MM.1S (cell line): ENCODE data around the gene LDLRAD3.

Source experiments
- DNase-seq: peaks from one replicate; pipeline ENCODE4 v3.0.0-alpha.2; 2015
- H2AFZ ChIP-seq: fragments of 300-600 bp; sonication (generic); 2 replicates; pipeline ENCODE4 v1.6.0; 2016; ENCODE audit warnings: antibody characterized with exemption, low read length
- H3F3A ChIP-seq: fragments of 300-600 bp; sonication (generic); 2 replicates; pipeline ENCODE4 v1.6.1; 2016; ENCODE audit warnings: mild to moderate bottlenecking, antibody characterized with exemption, low read length, moderate library complexity, mixed read lengths; ENCODE audit not compliant: insufficient read depth
- H3K27ac ChIP-seq: fragments of 300-600 bp; sonication (generic); 2 replicates; pipeline ENCODE4 v1.5.1; 2016; ENCODE audit warnings: mild to moderate bottlenecking, low read length
- H3K27me3 ChIP-seq: fragments of 300-600 bp; sonication (generic); replicated peaks from 2 replicates; pipeline ENCODE4 v1.6.0; 2016; ENCODE audit warnings: low read length; ENCODE audit not compliant: insufficient read depth
- H3K36me3 ChIP-seq: fragments of 300-600 bp; sonication (generic); replicated peaks from 2 replicates; pipeline ENCODE4 v1.6.1; 2016; ENCODE audit warnings: mild to moderate bottlenecking, low read length, mixed read lengths; ENCODE audit not compliant: insufficient read depth
- H3K4me1 ChIP-seq: fragments of 300-600 bp; sonication (generic); 2 replicates; pipeline ENCODE4 v1.6.1; 2016; ENCODE audit warnings: low read length, mixed read lengths
- H3K4me2 ChIP-seq: fragments of 300-600 bp; sonication (generic); 2 replicates; pipeline ENCODE4 v1.6.0; 2016; ENCODE audit warnings: low read depth, low read length
- H3K4me3 ChIP-seq: fragments of 300-600 bp; sonication (generic); 2 replicates; pipeline ENCODE4 v1.5.1; 2016; ENCODE audit warnings: low read length, mixed read lengths
- H3K79me2 ChIP-seq: fragments of 300-600 bp; sonication (generic); 2 replicates; pipeline ENCODE4 v1.6.1; 2016; ENCODE audit warnings: mixed run types, low read length, mixed read lengths
- H3K9ac ChIP-seq: fragments of 300-600 bp; sonication (generic); 2 replicates; pipeline ENCODE4 v1.6.1; 2016; ENCODE audit warnings: low read length, mixed read lengths
- H3K9me2 ChIP-seq: fragments of 300-600 bp; sonication (generic); replicated peaks from 2 replicates; pipeline ENCODE4 v1.6.1; 2016; ENCODE audit warnings: mild to moderate bottlenecking, low read length, mixed read lengths; ENCODE audit not compliant: insufficient read depth
- H3K9me3 ChIP-seq: fragments of 300-600 bp; sonication (generic); replicated peaks from 2 replicates; pipeline ENCODE4 v1.6.1; 2016; ENCODE audit warnings: mild to moderate bottlenecking, low read length, mixed read lengths; ENCODE audit not compliant: insufficient read depth
- H4K20me1 ChIP-seq: fragments of 300-600 bp; sonication (generic); 2 replicates; pipeline ENCODE4 v1.6.1; 2016; ENCODE audit warnings: mild to moderate bottlenecking, low read length, moderate library complexity, mixed read lengths; ENCODE audit not compliant: insufficient read depth
- EZH2 ChIP-seq: fragments of 300-600 bp; sonication (generic); optimal IDR thresholded peaks from 2 replicates; pipeline ENCODE3; 2017; ENCODE audit warnings: low read depth, mild to moderate bottlenecking, antibody characterized with exemption, low read length, mixed read lengths
- EZH2phosphoT487 ChIP-seq: fragments of 300-600 bp; sonication (generic); IDR thresholded peaks from 2 replicates; pipeline ENCODE4 v1.6.1; 2018; ENCODE audit warnings: antibody characterized with exemption, low read length
- TF ChIP-seq, protein P1 (sequence below): fragments of 300-600 bp; sonication (generic); IDR thresholded peaks from 2 replicates; pipeline ENCODE4 v1.5.1; 2016; ENCODE audit warnings: antibody characterized with exemption, low read length, mixed read lengths

LDLRAD3 gene

DNA sequence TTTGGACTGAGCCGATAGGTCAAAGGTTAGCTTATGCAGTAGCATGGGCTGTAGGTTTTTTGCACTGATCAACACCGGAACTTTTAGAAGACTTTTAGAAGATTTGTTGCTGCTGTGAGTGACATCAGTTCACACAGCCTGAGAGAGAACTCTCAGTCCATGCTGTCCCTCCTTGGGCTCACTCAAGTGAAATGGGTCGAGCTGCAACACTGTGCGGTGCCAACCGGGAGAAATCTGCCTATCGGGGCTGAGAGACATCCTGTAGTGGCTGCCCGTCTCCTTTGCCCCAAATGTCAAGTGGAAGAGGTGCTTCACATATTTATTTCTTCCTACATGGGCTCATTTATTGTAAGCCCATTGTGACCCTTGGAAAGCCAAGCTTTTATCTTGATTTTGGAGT is 170.2 kb downstream of the LDLRAD3 start:
- H3K36me3 ChIP-seq, result no peaks in the 10 kb centered on the region

DNA sequence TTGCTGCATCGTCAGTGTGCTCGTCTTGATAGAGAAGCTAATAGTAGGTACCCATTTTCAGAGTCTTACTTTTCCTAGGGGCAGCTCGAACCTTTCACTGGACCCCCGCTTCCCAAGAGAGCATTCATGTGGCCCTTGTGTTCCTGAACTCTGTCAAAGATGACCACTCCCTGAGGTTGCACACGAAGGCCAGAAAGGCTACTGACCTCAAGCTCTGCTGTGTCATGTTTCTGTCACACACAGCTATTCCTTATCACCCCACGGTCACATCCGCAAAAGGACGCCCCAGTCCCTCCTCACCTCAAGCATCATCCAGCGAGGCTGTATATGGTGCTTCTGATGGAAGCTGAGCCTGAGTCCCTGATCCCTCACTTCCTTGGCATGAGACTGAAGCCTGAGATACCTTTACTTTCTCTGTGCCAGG is 171.5 kb downstream of the LDLRAD3 start:
- no peaks in the 10 kb centered on the region for H3K79me2 ChIP-seq
- TF ChIP-seq EZH2phosphoT487, result no peak
- TF ChIP-seq, protein P1, sequence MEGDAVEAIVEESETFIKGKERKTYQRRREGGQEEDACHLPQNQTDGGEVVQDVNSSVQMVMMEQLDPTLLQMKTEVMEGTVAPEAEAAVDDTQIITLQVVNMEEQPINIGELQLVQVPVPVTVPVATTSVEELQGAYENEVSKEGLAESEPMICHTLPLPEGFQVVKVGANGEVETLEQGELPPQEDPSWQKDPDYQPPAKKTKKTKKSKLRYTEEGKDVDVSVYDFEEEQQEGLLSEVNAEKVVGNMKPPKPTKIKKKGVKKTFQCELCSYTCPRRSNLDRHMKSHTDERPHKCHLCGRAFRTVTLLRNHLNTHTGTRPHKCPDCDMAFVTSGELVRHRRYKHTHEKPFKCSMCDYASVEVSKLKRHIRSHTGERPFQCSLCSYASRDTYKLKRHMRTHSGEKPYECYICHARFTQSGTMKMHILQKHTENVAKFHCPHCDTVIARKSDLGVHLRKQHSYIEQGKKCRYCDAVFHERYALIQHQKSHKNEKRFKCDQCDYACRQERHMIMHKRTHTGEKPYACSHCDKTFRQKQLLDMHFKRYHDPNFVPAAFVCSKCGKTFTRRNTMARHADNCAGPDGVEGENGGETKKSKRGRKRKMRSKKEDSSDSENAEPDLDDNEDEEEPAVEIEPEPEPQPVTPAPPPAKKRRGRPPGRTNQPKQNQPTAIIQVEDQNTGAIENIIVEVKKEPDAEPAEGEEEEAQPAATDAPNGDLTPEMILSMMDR, result no peak
- TF ChIP-seq EZH2, result no peak
- DNase-seq, result no peak
- H2AFZ ChIP-seq, result no peak overlapping the region
- H4K20me1 ChIP-seq, result no peaks in the 10 kb centered on the region
- H3K4me1 ChIP-seq, result peaks cover 9% of the 10 kb centered on the region
- no peak overlapping the region for H3K4me3 ChIP-seq
- H3K36me3 ChIP-seq, result no peaks in the 10 kb centered on the region
- H3K9me2 ChIP-seq, result no peaks in the 10 kb centered on the region
- H3K4me2 ChIP-seq, result no peak overlapping the region
- peaks cover 5% of the 10 kb centered on the region; the same call in 1 of the 2 replicates for H3F3A ChIP-seq
- H3K9ac ChIP-seq, result no peak overlapping the region
- H3K27me3 ChIP-seq, result no peaks in the 10 kb centered on the region
- H3K9me3 ChIP-seq, result no peaks in the 10 kb centered on the region
- no peak overlapping the region for H3K27ac ChIP-seq

More for the DNA sequence above, 170.2 kb downstream of the LDLRAD3 start:
- H3K4me2 ChIP-seq, result no peak overlapping the region
- no peaks in the 10 kb centered on the region for H3K27me3 ChIP-seq
- H3K9me3 ChIP-seq, result no peaks in the 10 kb centered on the region
- H3K79me2 ChIP-seq, result no peaks in the 10 kb centered on the region
- peaks cover 15% of the 10 kb centered on the region; the same call in 1 of the 2 replicates for H3F3A ChIP-seq
- H3K9me2 ChIP-seq, result no peaks in the 10 kb centered on the region
- no peak overlapping the region for H3K27ac ChIP-seq
- no peak overlapping the region for H2AFZ ChIP-seq
- H4K20me1 ChIP-seq, result no peaks in the 10 kb centered on the region
- TF ChIP-seq, protein P1, result no peak
- TF ChIP-seq EZH2 (no peak), EZH2phosphoT487 (no peak)
- H3K4me1 ChIP-seq, result peaks cover 19% of the 10 kb centered on the region
- no peak overlapping the region for H3K4me3 ChIP-seq
- DNase-seq, result no peak
- H3K9ac ChIP-seq, result no peak overlapping the region

DNA sequence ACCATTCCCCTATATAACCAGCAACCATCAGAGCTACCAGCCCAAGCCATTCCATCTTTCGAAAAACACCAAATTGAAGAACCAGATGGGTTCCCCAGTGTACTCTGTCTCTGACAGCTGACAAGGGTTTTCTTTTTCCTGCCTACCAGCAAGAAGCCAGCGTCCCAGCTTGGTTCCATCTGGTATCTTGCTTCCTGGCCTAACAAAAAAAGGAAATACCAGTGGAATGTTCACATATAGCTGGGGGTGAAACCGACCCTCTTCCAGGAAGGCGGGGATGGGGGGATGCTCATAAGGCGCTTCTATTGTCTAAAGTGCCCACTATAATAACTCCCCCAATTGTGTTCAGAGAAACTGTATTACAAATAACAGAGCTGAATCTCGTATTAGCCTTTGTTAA is 172.3 kb downstream of the LDLRAD3 start:
- Histone ChIP-seq H3F3A (no peaks in the 10 kb centered on the region), H3K27me3 (no peaks in the 10 kb centered on the region), H3K9me2 (no peaks in the 10 kb centered on the region), H3K9me3 (no peaks in the 10 kb centered on the region), H3K79me2 (no peaks in the 10 kb centered on the region), H3K4me2 (no peak overlapping the region), H2AFZ (no peak overlapping the region), H3K27ac (no peak overlapping the region), H3K4me3 (no peak overlapping the region), H4K20me1 (no peaks in the 10 kb centered on the region), H3K36me3 (no peaks in the 10 kb centered on the region), H3K9ac (no peak overlapping the region), H3K4me1 (peaks cover 2% of the 10 kb centered on the region)
- no peak for DNase-seq
- TF ChIP-seq EZH2phosphoT487, result no peak
- no peak for TF ChIP-seq EZH2
- TF ChIP-seq, protein P1, result no peak
